Lower leg skin (tissue), 4 donors: ENCODE measurements around the gene CEMP1. TPM values are rescaled to one million over a fixed set of nuclear protein-coding genes. Genes with fewer than 3 reads are reported as not detected.
"Not testable (repeated sequence)": the region's sequence is repeated elsewhere in the genome, so short reads cannot be mapped to it uniquely, and the experiment has no call there.

Experiments used
- DNase-seq, 2 donors: peaks; one replicate each; pipeline ENCODE4 v3.0.0-alpha.2; 2019; ENCODE audit warnings: low spot score in 2 of 2
- H3K4me3 ChIP-seq: fragments of 200-600 bp; sonication (generic); 2 replicates; pipeline ENCODE4 v1.5.1; 2017; ENCODE audit warnings: mild to moderate bottlenecking, low read depth; ENCODE audit not compliant: poor library complexity, severe bottlenecking
- POLR2A ChIP-seq, 2 donors: fragments of 450-650 bp; IDR thresholded peaks; one replicate each; pipeline ENCODE4 v1.6.1; 2016 to 2017; ENCODE audit warnings: antibody characterized with exemption in 2 of 2, mild to moderate bottlenecking in 1 of 2, moderate library complexity in 1 of 2
- WGBS, 2 donors: methylation state at CpG; one replicate each; pipeline ENCODE4 v1.1.5; 2018; 5-methylcytosine and 5-hydroxymethylcytosine counted together
- intact Hi-C: fragments of 100-400 bp; cut with DNase I; formaldehyde crosslinking; loops from one replicate; pipeline ENCODE4 v1.15.0; 2023; ENCODE audit warnings: low total_unique reads
- total RNA-seq, 4 donors: library from RNA; depleted of rRNA; stranded (reverse); fragments of >200 nt; gene quantifications; one replicate each; pipeline ENCODE4 v1.1.0, GENCODE V29; 2016
- TF ChIP-seq, protein P1 (sequence below), 3 donors: fragments of 450-650 bp; IDR thresholded peaks; one replicate each; pipeline ENCODE4 v1.5.1; 2016; ENCODE audit warnings: antibody characterized with exemption in 3 of 3, mild to moderate bottlenecking in 3 of 3, moderate library complexity in 2 of 3

Gene CEMP1
- total RNA-seq, 4 donors from 2014 or later, result 0.17 to 5.9 (median 0.83) TPM

DNA sequence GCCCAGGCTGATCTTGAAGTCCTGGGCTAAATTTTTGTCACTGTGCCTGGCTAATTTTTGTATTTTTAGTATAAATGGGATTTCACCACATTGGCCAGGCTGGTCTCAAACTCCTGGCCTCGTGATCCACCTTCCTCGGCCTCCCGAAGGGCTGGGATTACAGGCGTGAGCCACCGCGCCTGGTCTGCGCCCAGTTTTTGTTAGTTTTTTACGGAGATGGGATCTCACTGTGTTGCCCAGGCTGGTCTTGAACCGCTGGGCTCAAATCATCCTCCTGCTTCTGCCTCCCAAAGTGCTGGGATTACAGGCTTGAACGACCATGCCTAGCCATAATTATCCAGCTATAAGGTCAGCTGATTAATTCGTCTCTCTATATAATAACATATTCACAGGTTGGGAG, 2.7 kb upstream of the CEMP1 start:
- TF ChIP-seq, protein P1, sequence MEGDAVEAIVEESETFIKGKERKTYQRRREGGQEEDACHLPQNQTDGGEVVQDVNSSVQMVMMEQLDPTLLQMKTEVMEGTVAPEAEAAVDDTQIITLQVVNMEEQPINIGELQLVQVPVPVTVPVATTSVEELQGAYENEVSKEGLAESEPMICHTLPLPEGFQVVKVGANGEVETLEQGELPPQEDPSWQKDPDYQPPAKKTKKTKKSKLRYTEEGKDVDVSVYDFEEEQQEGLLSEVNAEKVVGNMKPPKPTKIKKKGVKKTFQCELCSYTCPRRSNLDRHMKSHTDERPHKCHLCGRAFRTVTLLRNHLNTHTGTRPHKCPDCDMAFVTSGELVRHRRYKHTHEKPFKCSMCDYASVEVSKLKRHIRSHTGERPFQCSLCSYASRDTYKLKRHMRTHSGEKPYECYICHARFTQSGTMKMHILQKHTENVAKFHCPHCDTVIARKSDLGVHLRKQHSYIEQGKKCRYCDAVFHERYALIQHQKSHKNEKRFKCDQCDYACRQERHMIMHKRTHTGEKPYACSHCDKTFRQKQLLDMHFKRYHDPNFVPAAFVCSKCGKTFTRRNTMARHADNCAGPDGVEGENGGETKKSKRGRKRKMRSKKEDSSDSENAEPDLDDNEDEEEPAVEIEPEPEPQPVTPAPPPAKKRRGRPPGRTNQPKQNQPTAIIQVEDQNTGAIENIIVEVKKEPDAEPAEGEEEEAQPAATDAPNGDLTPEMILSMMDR (IDR thresholded peaks at IDR 0.05), result no peak
- no peak overlapping the region for H3K4me3 ChIP-seq
- 89 to 90% methylated on average over 11 of the region's 11 CpGs for WGBS, 2 donors
- intact Hi-C loops, result no loop called here
- no peak for DNase-seq

DNA sequence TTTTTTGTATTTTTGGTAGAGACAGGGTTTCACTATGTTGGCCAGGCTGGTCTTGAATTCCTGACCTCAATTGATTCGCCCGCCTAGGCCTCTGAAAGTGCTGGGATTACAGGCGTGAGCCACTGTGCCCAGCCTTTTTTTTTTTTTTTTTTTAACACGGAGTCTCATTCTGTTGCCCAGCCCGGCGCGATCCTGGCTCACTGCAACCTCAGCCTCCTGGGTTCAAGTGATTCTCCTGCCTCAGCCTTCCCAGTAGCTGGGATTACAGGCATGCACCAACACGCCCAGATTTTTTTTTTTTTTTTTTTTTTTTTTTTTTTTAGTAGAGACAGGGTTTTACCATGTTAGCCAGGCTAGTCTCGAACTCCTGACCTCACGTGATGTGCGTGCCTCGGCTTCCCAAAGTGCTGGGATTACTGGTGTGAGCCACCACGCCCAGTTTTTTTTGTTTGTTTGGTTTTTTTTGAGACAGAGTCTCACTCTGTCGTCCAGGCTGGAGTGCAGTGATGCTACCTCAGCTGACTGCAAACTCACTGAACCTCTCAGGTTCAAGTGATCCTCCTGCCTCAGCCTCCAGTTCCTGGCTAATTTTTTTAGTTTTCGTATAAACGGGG, 2.0 kb upstream of the CEMP1 start:
- intact Hi-C loops, DNase-seq, H3K4me3 ChIP-seq: not testable (repeated sequence)
- WGBS, 2 donors, result 21 to 24% methylated on average over 16 of the region's 16 CpGs

DNA sequence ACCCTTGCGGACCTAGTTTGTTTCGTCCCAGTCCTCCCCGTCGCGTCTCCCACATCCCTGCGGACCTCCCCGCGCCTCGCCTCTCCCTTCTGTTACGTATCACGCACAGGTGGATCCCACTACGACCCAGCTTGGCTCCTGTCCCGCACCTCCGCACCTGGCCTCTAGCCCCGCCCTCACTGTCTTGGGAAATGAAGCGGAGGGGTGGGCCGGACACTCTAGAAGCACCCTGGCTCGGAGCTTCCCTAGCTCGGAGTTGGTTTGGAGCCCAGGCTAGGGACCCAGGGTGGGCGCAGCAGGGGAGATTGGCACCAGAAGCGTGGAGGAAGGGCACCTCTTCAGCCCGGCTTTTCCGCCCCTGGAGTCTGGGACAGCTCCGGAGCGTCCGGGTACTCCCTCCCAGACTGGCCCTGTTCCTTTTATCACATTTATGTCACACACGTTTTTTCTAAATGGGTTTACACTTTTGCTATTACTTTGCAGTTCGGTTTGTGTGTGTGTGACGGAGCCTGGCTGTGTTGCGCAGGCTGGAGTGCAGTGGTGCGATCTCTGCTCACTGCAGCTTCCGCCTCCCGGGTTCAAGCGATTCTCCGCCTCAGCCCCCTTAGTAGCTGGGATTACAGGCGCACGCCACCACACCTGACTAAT, 1.4 kb upstream of the CEMP1 start:
- intact Hi-C loops, result no loop called here
- peak overlapping the region; percentile 61 for H3K4me3 ChIP-seq
- DNase-seq, result peak; percentile 85 to 91
- 1 to 3% methylated on average over 30 to 35 of the region's 37 CpGs for WGBS, 2 donors
- TF ChIP-seq, protein P1 (IDR thresholded peaks at IDR 0.05), result no peak

DNA sequence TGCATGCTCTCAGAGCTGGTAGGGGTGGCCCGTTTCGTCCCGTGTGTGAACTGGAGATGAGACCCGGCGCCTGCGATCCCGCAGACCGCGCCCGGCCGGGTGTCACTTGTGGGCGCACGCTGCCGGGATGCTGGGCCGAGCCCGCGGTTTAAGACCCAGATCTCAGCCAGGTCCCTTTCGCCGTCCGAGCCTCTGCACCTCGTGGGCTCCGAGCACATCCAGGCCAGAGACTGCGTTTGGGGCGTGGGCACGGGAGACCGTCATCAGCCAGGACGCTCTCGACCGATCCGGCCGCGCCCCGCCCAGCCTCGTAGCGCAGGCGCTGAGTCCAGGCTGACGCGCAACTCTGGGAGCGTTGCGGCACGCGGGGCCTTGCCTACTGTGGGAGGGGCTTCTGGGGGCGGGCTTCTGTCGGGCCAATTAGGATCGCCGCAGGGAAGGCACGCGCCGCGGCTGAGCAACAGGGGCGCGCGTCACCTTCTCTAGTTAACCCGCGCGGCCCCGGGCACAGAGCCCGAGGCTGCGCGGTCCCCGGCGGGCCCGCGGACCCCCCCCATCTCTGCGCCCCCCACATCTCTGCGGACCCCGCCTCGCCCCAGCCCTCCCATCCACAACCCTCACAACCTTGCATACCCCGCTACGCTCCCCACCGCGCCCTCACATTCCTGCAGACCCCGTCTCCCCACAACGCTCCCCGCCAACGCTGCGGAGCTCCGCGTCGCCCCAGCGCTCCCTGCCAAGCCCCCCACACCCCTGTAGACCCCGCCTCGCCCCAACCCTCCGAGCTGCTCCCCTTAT, 687 bp upstream of the CEMP1 start:
- peak; percentile 98 to 100 for DNase-seq
- peak overlapping the region; percentile 61 for H3K4me3 ChIP-seq
- TF ChIP-seq, protein P1 (IDR thresholded peaks at IDR 0.05), result no peak
- TF ChIP-seq POLR2A (IDR thresholded peaks at IDR 0.05), result no peak
- intact Hi-C loops, result no loop called here
- WGBS, 2 donors, result 0 to 1% methylated on average over 49 to 70 of the region's 84 CpGs

DNA sequence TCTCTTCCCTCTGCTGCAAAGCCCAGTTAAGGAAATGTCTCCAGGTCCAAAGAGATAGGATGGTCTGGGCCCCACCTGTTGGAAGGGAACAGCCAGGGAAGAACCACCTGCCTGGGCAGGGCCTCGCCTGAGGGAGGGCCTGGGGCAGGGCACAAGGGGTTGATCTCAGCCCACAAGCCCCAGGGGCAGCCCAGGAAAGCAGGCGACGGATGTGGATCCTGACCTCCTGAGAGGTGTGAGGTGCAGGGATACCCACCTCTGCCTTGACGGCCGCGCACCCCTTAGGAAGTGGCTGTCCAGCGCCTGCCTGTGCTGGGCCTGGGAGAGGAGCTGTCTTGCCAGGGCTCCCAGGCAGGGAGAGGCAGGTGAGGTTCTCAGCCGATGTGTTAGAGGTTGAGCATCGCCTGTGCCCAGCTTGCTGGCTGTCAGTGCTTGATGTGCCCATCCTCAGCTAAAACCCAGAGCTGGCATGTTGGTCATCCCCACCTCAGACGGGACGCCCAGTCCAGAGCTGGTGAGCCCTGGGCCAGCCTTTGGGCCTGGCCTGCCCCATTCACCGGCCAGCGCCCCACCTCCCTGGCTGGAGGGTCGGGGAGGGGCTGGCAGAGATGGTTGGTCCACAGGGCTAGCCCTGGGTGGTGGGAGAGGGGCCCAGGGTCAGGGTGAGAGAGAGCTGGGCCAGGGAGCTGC, 434 bp downstream of the CEMP1 start:
- no peak for DNase-seq
- H3K4me3 ChIP-seq, result no peak overlapping the region
- intact Hi-C loops, result no loop called here
- WGBS, 2 donors, result 68 to 76% methylated on average over 7 to 9 of the region's 14 CpGs
- TF ChIP-seq POLR2A (IDR thresholded peaks at IDR 0.05), result no peak
- TF ChIP-seq, protein P1 (IDR thresholded peaks at IDR 0.05), result no peak
